Caco-2 (cell line): ENCODE measurements around the gene NUSAP1. TPM values are rescaled to one million over a fixed set of nuclear protein-coding genes. Genes with fewer than 3 reads are reported as not detected.
"Not testable (repeated sequence)": the region's sequence is repeated elsewhere in the genome, so short reads cannot be mapped to it uniquely, and the experiment has no call there.

Source experiments
- BruUV-seq: library from RNA; stranded (reverse); fragments of 400-500 nt; replicated peaks from 2 replicates; lab custom pipeline; 2021; lab: Mats Ljungman, UMichigan
- CTCF ChIA-PET: fragments of 300-600 bp; sonication (Branson Sonifier 250); formaldehyde crosslinking; loops from one replicate; lab custom pipeline; 2022; ENCODE audit warnings: antibody characterized with exemption; lab: Charles Lee
- POLR2A ChIA-PET: fragments of 300-600 bp; sonication (Branson Sonifier 250); formaldehyde crosslinking; loops from one replicate; lab custom pipeline; 2022; ENCODE audit warnings: antibody characterized with exemption; lab: Charles Lee
- DNase-seq, 2 experiments: peaks; one replicate each; pipeline versions ENCODE4 v3.0.0 to v3.0.0-alpha.2; 2020 to 2022
- H3K27me3 ChIP-seq: replicated peaks from 2 replicates; pipeline ENCODE4 v1.6.0; 2011; ENCODE audit warnings: low read length; ENCODE audit not compliant: control insufficient read depth, insufficient read depth
- H3K36me3 ChIP-seq: 2 replicates; pipeline ENCODE4 v1.5.1; 2011; ENCODE audit warnings: low read length; ENCODE audit not compliant: control insufficient read depth, insufficient read depth
- H3K4me1 ChIP-seq: fragments of 250-450 bp; sonication (Bioruptor Pico); 2 replicates; pipeline ENCODE4 v1.5.1; 2020; ENCODE audit warnings: mild to moderate bottlenecking
- H3K4me3 ChIP-seq: 2 replicates; pipeline ENCODE4 v1.5.1; 2011; ENCODE audit warnings: low read depth, mild to moderate bottlenecking, control low read depth, low read length
- H3K9me3 ChIP-seq: fragments of 250-450 bp; sonication (Bioruptor Pico); 2 replicates; pipeline ENCODE4 v1.5.1; 2020; ENCODE audit warnings: mild to moderate bottlenecking, moderate library complexity
- H3K27ac Mint-ChIP-seq: one replicate; pipeline ENCODE4 v1.8.0; 2022; ENCODE audit warnings: mixed read lengths; ENCODE audit not compliant: unreplicated experiment
- H3K27me3 Mint-ChIP-seq: one replicate; pipeline ENCODE4 v1.8.0; 2022; ENCODE audit warnings: mixed read lengths; ENCODE audit not compliant: insufficient read depth, unreplicated experiment
- H3K36me3 Mint-ChIP-seq: one replicate; pipeline ENCODE4 v1.8.0; 2022; ENCODE audit warnings: mild to moderate bottlenecking, mixed read lengths; ENCODE audit not compliant: insufficient read depth, unreplicated experiment
- H3K4me1 Mint-ChIP-seq: one replicate; pipeline ENCODE4 v1.8.0; 2022; ENCODE audit warnings: low read depth, mixed read lengths; ENCODE audit not compliant: unreplicated experiment
- H3K4me3 Mint-ChIP-seq: one replicate; pipeline ENCODE4 v1.8.0; 2022; ENCODE audit warnings: mild to moderate bottlenecking, moderate library complexity, mixed read lengths; ENCODE audit not compliant: unreplicated experiment
- H3K9me3 Mint-ChIP-seq: one replicate; pipeline ENCODE4 v1.8.0; 2022; ENCODE audit warnings: mixed read lengths; ENCODE audit not compliant: unreplicated experiment
- intact Hi-C: fragments of 100-400 bp; cut with micrococcal nuclease; formaldehyde crosslinking; loops from one replicate; pipeline ENCODE4 v1.10.0; 2022; ENCODE audit not compliant: unreplicated experiment
- total RNA-seq: library from RNA; stranded (reverse); gene quantifications from 2 replicates; pipeline ENCODE4 v1.2.3, GENCODE V29; 2022
- TF ChIP-seq, protein P1 (sequence below), 2 experiments: fragments of 200-600 bp in 1 of 2; IDR thresholded peaks; 1 replicate in 1 of 2; 2 replicates in 1 of 2; pipeline versions ENCODE4 v1.5.1 to v1.8.0; 2011 to 2022; ENCODE audit warnings: antibody characterized with exemption in 1 of 2, control low read depth in 1 of 2, inconsistent platforms in 1 of 2, low read depth in 1 of 2, low read length in 1 of 2, mild to moderate bottlenecking in 1 of 2, moderate library complexity in 1 of 2; ENCODE audit not compliant: insufficient read depth in 1 of 2, severe bottlenecking in 1 of 2, unreplicated experiment in 1 of 2

The NUSAP1 gene
- total RNA-seq, 1 experiment from 2014 or later, result 106 TPM

DNA sequence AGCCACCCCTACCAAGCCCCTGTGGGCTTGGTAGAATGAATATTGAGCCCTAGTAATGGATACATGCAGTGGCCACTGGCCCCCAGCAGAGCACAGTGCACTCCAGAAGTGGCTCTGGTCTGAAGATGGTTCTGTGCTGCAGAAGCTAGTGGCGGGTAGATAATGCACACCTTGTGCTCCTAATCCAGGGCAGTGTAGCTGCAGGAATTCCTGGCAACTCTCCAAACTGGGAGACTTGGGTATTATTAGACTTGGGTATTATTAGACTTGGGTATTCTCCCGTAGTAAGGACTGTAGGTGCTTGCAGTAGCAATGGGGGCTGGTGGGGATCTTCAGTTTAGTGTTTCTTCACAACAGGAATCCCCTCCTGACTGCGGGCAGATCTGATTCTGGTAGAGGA lies 34.7 kb downstream of the NUSAP1 start:
- TF ChIP-seq, protein P1, sequence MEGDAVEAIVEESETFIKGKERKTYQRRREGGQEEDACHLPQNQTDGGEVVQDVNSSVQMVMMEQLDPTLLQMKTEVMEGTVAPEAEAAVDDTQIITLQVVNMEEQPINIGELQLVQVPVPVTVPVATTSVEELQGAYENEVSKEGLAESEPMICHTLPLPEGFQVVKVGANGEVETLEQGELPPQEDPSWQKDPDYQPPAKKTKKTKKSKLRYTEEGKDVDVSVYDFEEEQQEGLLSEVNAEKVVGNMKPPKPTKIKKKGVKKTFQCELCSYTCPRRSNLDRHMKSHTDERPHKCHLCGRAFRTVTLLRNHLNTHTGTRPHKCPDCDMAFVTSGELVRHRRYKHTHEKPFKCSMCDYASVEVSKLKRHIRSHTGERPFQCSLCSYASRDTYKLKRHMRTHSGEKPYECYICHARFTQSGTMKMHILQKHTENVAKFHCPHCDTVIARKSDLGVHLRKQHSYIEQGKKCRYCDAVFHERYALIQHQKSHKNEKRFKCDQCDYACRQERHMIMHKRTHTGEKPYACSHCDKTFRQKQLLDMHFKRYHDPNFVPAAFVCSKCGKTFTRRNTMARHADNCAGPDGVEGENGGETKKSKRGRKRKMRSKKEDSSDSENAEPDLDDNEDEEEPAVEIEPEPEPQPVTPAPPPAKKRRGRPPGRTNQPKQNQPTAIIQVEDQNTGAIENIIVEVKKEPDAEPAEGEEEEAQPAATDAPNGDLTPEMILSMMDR (IDR thresholded peaks at IDR 0.05; ENCODE audit: insufficient read depth in 1 of 2, low read depth in 1 of 2, low read length in 1 of 2, severe bottlenecking in 1 of 2, unreplicated experiment in 1 of 2), result no peak
- H3K4me3 Mint-ChIP-seq, result no peak overlapping the region
- Histone ChIP-seq H3K27me3 (no peaks in the 10 kb centered on the region), H3K36me3 (peaks cover 3% of the 10 kb centered on the region; the same call in 1 of the 2 replicates), H3K4me3 (no peak overlapping the region), H3K4me1 (no peaks in the 10 kb centered on the region), H3K9me3 (no peaks in the 10 kb centered on the region)
- no peak for DNase-seq
- intact Hi-C loops, result no loop called here
- H3K27me3 Mint-ChIP-seq, result no peaks in the 10 kb centered on the region
- H3K27ac Mint-ChIP-seq, result no peak overlapping the region
- ChIA-PET POLR2A (no interaction called here), CTCF (no interaction called here)
- peaks cover 81% of the 10 kb centered on the region for H3K36me3 Mint-ChIP-seq
- no TSS peak for BruUV-seq
- no peaks in the 10 kb centered on the region for H3K4me1 Mint-ChIP-seq
- H3K9me3 Mint-ChIP-seq, result no peaks in the 10 kb centered on the region

DNA sequence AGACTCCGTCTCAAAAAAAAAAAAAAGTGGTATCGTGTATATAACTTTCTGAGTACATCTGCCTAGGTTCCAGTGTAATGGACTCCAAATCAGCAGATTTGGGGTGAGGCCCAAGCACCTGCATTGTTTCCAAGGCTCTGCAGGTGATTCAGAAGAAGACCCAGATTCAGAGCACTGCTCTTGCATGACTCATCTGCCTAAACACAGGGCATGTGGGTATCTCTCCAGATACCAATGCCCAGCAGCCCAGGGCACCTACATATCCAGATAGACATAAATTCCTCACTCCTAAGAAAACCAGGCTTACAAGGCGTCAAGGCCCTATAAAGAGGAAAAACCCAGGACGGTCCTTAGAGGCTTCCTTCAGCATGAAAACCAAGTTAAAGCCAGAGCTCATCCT lies 45.3 kb downstream of the NUSAP1 start:
- Mint-ChIP-seq H3K4me3 (no peak overlapping the region), H3K27me3 (no peaks in the 10 kb centered on the region), H3K36me3 (peaks cover 87% of the 10 kb centered on the region), H3K27ac (no peak overlapping the region), H3K4me1 (no peaks in the 10 kb centered on the region), H3K9me3 (no peaks in the 10 kb centered on the region)
- ChIA-PET POLR2A (no interaction called here), CTCF (no interaction called here)
- H3K9me3 ChIP-seq, result 0 out of 2 replicates have a peak, but pooled peaks cover 3% of the 10 kb centered on the region
- TF ChIP-seq, protein P1 (IDR thresholded peaks at IDR 0.05; ENCODE audit: insufficient read depth in 1 of 2, low read depth in 1 of 2, low read length in 1 of 2, severe bottlenecking in 1 of 2, unreplicated experiment in 1 of 2), result no peak
- no peak for DNase-seq
- no peaks in the 10 kb centered on the region for H3K27me3 ChIP-seq
- no TSS peak for BruUV-seq
- no peaks in the 10 kb centered on the region for H3K36me3 ChIP-seq
- intact Hi-C loops, result no loop called here
- no peak overlapping the region for H3K4me3 ChIP-seq
- no peaks in the 10 kb centered on the region for H3K4me1 ChIP-seq

DNA sequence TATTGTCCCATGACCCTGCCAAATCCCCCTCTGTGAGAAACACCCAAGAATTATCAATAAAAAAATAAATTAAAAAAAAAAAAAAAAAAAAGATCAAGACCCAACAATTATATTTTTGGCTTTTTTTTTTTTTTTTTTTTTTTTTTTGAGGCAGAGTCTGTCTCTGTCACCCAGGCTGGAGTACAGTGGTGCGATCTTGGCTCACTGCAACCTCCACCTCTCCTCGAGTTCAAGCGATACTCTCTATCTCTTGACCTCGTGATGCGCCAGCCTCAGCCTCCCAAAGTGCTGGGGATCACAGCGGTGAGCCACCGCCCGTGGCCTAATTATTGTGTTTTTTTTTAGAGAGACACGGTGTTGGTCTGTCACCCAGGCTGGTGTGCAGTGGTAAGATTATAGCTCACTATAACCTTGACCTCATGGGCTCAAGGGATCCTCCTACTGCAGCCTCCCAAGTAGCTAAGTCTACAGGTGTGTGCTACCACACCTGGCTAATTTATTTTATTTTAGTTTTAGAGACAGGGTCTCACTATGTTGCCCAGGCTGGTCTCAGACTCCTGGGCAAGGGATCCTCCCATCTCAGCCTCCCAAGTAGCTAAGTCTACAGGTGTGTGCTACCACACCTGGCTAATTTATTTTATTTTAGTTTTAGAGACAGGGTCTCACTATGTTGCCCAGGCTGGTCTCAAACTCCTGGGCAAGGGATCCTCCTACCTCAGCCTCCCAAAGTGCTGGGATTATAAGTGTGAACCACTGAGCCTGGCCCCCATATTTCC lies 51.5 kb downstream of the NUSAP1 start:
- H3K36me3 Mint-ChIP-seq, result peaks cover 47% of the 10 kb centered on the region
- CTCF ChIA-PET, H3K4me3 ChIP-seq, H3K4me1 Mint-ChIP-seq, H3K9me3 Mint-ChIP-seq, H3K4me3 Mint-ChIP-seq, H3K9me3 ChIP-seq, intact Hi-C loops, H3K4me1 ChIP-seq, POLR2A ChIA-PET, H3K27ac Mint-ChIP-seq, H3K27me3 ChIP-seq, H3K27me3 Mint-ChIP-seq, DNase-seq, BruUV-seq, H3K36me3 ChIP-seq: not testable (repeated sequence)
